GM13977 (cell line): ENCODE results near the gene JMJD1C.
"Not testable (repeated sequence)": the region's sequence is repeated elsewhere in the genome, so short reads cannot be mapped to it uniquely, and the experiment has no call there.

Experiments
- DNase-seq: peaks from one replicate; pipeline ENCODE4 v3.0.0; 2012; ENCODE audit warnings: low spot score
- in situ Hi-C: fragments of 300-500 bp; cut with MboI; formaldehyde crosslinking; loops from one replicate; pipeline ENCODE4 v1.12.0; 2022; ENCODE audit warnings: low sequenced_read_pairs, low pct_unique_long_range_greater_than_20kb, mixed read lengths, inconsistent platforms; ENCODE audit not compliant: unreplicated experiment
- TF ChIP-seq, protein P1 (sequence below): IDR thresholded peaks from 2 replicates; pipeline ENCODE4 v1.5.1; 2012; ENCODE audit warnings: mild to moderate bottlenecking, control low read depth; ENCODE audit not compliant: insufficient read depth; ENCODE audit errors: extremely low read depth, missing control alignments

JMJD1C gene

GRCh38 chr10:63236113-63236935 lies 229.5 kb downstream of the JMJD1C start:
- TF ChIP-seq, protein P1, sequence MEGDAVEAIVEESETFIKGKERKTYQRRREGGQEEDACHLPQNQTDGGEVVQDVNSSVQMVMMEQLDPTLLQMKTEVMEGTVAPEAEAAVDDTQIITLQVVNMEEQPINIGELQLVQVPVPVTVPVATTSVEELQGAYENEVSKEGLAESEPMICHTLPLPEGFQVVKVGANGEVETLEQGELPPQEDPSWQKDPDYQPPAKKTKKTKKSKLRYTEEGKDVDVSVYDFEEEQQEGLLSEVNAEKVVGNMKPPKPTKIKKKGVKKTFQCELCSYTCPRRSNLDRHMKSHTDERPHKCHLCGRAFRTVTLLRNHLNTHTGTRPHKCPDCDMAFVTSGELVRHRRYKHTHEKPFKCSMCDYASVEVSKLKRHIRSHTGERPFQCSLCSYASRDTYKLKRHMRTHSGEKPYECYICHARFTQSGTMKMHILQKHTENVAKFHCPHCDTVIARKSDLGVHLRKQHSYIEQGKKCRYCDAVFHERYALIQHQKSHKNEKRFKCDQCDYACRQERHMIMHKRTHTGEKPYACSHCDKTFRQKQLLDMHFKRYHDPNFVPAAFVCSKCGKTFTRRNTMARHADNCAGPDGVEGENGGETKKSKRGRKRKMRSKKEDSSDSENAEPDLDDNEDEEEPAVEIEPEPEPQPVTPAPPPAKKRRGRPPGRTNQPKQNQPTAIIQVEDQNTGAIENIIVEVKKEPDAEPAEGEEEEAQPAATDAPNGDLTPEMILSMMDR: no peak
- DNase-seq: peak; percentile 49
- in situ Hi-C loops: no loop called here

- in situ Hi-C loops: not testable (repeated sequence)
These were observed 230.6 kb downstream of the JMJD1C start for GRCh38 chr10:63235136-63235535.

GRCh38 chr10:63229161-63229560 lies 236.6 kb downstream of the JMJD1C start:
- TF ChIP-seq, protein P1: no peak
- no peak for DNase-seq
- in situ Hi-C loops: no loop called here

More at GRCh38 chr10:63235136-63235535, 230.6 kb downstream of the JMJD1C start:
- DNase-seq: not testable (repeated sequence)

DNA sequence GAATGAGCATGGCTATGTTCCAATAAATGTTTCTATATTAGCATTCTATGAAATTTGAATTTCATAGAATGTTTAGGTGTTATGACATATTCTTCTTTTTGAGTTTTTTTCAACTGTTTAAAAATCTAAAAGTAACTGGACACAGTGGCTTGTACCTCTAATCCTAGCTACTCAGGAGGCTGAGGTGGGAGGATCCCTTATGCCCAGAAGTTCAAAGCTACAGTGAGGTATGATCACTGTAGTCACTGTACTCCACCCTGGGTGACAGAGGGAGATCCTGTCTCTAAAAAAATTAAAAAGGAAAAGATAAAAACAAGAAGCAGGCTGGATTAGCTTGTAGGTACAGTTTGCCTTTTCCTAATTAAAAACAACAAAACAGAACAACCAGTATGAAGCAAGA lies 237.5 kb downstream of the JMJD1C start:
- in situ Hi-C loops: no loop called here
- TF ChIP-seq, protein P1: no peak
- no peak for DNase-seq

- in situ Hi-C loops: no loop called here
- TF ChIP-seq, protein P1: no peak
- peak; percentile 19 for DNase-seq
These were observed 238.4 kb downstream of the JMJD1C start for GRCh38 chr10:63227207-63227895.

DNA sequence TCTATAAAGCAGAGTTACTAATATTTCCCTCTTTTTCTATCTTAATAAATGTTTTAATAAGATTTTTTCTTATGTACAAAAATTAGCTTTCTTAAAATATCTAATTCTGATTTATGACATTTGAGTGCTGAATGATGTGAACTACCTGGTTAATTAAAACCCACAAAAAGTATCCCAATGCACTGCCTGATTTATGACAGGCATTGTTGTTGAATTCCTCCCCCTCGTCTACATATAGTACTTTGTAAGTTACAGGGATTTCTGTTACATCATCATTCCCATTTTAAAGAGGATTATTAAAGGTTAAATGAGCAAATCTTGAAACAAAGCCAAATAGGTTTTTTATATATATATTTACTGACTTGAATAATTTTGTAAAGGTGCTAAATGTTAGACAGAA lies 241.5 kb downstream of the JMJD1C start:
- in situ Hi-C loops: no loop called here
- TF ChIP-seq, protein P1: no peak
- no peak for DNase-seq

DNA sequence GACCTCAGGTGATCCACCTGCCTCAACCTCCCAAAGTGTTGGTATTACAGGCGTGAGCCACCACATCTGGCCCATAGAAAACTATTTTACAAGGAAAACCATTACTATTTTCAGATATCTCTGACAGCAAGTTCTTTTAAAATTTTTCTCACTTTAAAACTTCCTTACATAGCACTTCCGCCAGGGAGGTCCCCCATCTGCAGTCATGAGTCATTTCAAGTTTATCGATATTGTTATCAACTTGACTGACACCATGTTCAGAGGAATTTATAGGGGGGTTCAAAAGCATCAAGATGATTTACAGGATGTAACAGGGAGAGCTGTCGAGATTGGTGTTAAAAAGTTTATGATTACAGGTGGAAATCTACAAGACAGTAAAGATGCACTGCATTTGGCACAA lies 243.8 kb downstream of the JMJD1C start:
- TF ChIP-seq, protein P1: no peak
- no peak for DNase-seq
- in situ Hi-C loops: no loop called here
